Measurements from ENCODE around the gene NFATC2IP. TPM values are rescaled to one million over a fixed set of nuclear protein-coding genes. Genes with fewer than 3 reads are reported as not detected.
"Not testable (repeated sequence)": the region's sequence is repeated elsewhere in the genome, so short reads cannot be mapped to it uniquely, and the experiment has no call there.

NFATC2IP gene
- total RNA-seq, 2 experiments from 2014 or later: 96.7 TPM

DNA sequence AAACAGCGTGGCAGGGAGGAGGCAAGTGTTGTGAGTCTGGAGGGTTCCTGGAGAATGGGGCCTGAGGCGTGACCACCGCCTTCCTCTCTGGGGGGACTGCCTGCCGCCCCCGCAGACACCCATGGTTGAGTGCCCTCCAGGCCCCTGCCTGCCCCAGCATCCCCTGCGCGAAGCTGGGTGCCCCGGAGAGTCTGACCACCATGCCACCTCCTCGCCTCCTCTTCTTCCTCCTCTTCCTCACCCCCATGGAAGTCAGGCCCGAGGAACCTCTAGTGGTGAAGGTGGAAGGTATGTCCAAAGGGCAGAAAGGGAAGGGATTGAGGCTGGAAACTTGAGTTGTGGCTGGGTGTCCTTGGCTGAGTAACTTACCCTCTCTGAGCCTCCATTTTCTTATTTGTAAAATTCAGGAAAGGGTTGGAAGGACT, 18.9 kb upstream of the NFATC2IP start, which contains the start of gene CD19:
CD19 (plus strand) TSS at position 171 of the 425 bp plus-strand sequence; CDS start at position 201, 30 bp downstream.
- H3K4me1 Mint-ChIP-seq: peaks cover 22% of the 10 kb centered on the region
- no peak within 1 kb of the TSS for H3K4me3 Mint-ChIP-seq
- DNase-seq: no peak
- no peaks in the 10 kb centered on the region for H3K36me3 Mint-ChIP-seq (ENCODE audit: low read depth)
- no peaks in the 10 kb centered on the region for H3K27me3 Mint-ChIP-seq
- H3K27ac Mint-ChIP-seq: peak within 1 kb of the TSS; percentile 23
- no peaks in the 10 kb centered on the region for H3K9me3 Mint-ChIP-seq
- POLR2A ChIA-PET: no interaction called here
- CTCF ChIA-PET: interaction anchor here (0.8 to 2.7 kb wide), 2 partner anchors 10 to 13 kb away, joined by 3 to 15 read pairs; no protein-coding TSS in a partner anchor

DNA sequence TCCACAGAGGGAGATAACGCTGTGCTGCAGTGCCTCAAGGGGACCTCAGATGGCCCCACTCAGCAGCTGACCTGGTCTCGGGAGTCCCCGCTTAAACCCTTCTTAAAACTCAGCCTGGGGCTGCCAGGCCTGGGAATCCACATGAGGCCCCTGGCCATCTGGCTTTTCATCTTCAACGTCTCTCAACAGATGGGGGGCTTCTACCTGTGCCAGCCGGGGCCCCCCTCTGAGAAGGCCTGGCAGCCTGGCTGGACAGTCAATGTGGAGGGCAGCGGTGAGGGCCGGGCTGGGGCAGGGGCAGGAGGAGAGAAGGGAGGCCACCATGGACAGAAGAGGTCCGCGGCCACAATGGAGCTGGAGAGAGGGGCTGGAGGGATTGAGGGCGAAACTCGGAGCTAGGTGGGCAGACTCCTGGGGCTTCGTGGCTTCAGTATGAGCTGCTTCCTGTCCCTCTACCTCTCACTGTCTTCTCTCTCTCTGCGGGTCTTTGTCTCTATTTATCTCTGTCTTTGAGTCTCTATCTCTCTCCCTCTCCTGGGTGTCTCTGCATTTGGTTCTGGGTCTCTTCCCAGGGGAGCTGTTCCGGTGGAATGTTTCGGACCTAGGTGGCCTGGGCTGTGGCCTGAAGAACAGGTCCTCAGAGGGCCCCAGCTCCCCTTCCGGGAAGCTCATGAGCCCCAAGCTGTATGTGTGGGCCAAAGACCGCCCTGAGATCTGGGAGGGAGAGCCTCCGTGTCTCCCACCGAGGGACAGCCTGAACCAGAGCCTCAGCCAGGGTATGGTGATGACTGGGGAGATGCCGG, 18.2 kb upstream of the NFATC2IP start:
- Mint-ChIP-seq H3K27ac (no peak overlapping the region), H3K9me3 (no peaks in the 10 kb centered on the region), H3K4me3 (no peak overlapping the region), H3K27me3 (no peaks in the 10 kb centered on the region), H3K4me1 (peaks cover 22% of the 10 kb centered on the region), H3K36me3 (ENCODE audit: low read depth) (no peaks in the 10 kb centered on the region)
- no peak for DNase-seq
- ChIA-PET POLR2A (interaction anchor here (1.2 kb wide), 1 partner anchor 13 kb away, joined by 4 read pairs; no protein-coding TSS in a partner anchor), CTCF (interaction anchor here (2.7 kb wide), 1 partner anchor 12 kb away, joined by 15 read pairs; no protein-coding TSS in a partner anchor)

DNA sequence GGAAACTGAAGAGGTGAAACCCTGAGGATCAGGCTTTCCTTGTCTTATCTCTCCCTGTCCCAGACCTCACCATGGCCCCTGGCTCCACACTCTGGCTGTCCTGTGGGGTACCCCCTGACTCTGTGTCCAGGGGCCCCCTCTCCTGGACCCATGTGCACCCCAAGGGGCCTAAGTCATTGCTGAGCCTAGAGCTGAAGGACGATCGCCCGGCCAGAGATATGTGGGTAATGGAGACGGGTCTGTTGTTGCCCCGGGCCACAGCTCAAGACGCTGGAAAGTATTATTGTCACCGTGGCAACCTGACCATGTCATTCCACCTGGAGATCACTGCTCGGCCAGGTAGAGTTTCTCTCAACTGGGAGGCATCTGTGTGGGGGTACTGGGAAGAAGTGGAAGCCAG, 17.6 kb upstream of the NFATC2IP start:
- H3K9me3 Mint-ChIP-seq: no peaks in the 10 kb centered on the region
- CTCF ChIA-PET: interaction anchor here (2.7 kb wide), 1 partner anchor 12 kb away, joined by 15 read pairs; no protein-coding TSS in a partner anchor
- H3K27me3 Mint-ChIP-seq: no peaks in the 10 kb centered on the region
- no peak overlapping the region for H3K27ac Mint-ChIP-seq
- H3K4me1 Mint-ChIP-seq: peaks cover 25% of the 10 kb centered on the region
- POLR2A ChIA-PET: interaction anchor here (1.2 kb wide), 1 partner anchor 12 kb away, joined by 4 read pairs; no protein-coding TSS in a partner anchor
- DNase-seq: no peak
- no peaks in the 10 kb centered on the region for H3K36me3 Mint-ChIP-seq (ENCODE audit: low read depth)
- no peak overlapping the region for H3K4me3 Mint-ChIP-seq

- ChIA-PET CTCF (interaction anchor here (3.3 kb wide), 1 partner anchor 10 kb away, joined by 37 read pairs; no protein-coding TSS in a partner anchor), POLR2A (no interaction called here)
- Mint-ChIP-seq H3K27ac (no peak overlapping the region), H3K4me1 (peaks cover 24% of the 10 kb centered on the region), H3K27me3 (peaks cover 2% of the 10 kb centered on the region), H3K4me3 (no peak overlapping the region), H3K36me3 (ENCODE audit: low read depth) (no peaks in the 10 kb centered on the region), H3K9me3 (no peaks in the 10 kb centered on the region)
- DNase-seq: no peak
These were observed 15.4 kb upstream of the NFATC2IP start for GRCh38 chr16:28935346-28935745.

GRCh38 chr16:28935924-28936783, 14.6 kb upstream of the NFATC2IP start:
- no peak overlapping the region for H3K27ac Mint-ChIP-seq
- DNase-seq: peak; percentile 85
- no peaks in the 10 kb centered on the region for H3K36me3 Mint-ChIP-seq (ENCODE audit: low read depth)
- H3K4me3 Mint-ChIP-seq: peak overlapping the region; percentile 58
- POLR2A ChIA-PET: interaction anchor here (0.8 to 2.1 kb wide), 4 partner anchors 9 to 114 kb away, joined by 3 to 12 read pairs (median 6); partner anchors contain the start of genes ATXN2L and RABEP2
- H3K27me3 Mint-ChIP-seq: peaks cover 2% of the 10 kb centered on the region
- H3K4me1 Mint-ChIP-seq: peaks cover 16% of the 10 kb centered on the region
- CTCF ChIA-PET: interaction anchor here (0.6 to 3.3 kb wide), 5 partner anchors 9 to 113 kb away, joined by 3 to 37 read pairs (median 4); partner anchors contain the start of genes ATXN2L and NFATC2IP
- no peaks in the 10 kb centered on the region for H3K9me3 Mint-ChIP-seq

DNA sequence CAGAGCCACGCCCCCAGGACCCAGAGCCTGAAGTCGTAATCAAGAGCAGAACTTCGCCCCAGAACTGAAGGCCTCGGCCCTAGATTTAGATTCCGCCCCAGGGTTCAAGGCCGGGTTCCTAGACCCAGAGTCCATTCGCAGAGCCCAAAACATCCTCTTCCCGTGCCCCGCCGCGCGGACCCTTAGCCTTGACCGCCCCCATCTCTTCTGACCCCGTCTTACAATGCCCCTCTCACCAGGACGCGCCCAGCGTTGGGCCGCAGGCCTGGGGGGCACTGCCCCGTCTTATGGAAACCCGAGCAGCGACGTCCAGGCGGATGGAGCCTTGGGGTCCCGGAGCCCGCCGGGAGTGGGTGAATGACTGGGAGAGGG, 14.0 kb upstream of the NFATC2IP start:
- Mint-ChIP-seq H3K4me3 (peak overlapping the region; percentile 58), H3K9me3 (no peaks in the 10 kb centered on the region), H3K36me3 (ENCODE audit: low read depth) (no peaks in the 10 kb centered on the region), H3K27ac (no peak overlapping the region), H3K27me3 (peaks cover 2% of the 10 kb centered on the region), H3K4me1 (peaks cover 16% of the 10 kb centered on the region)
- CTCF ChIA-PET: interaction anchor here (0.6 to 3.3 kb wide), 5 partner anchors 8 to 114 kb away, joined by 3 to 37 read pairs (median 4); partner anchors contain the start of genes ATXN2L and NFATC2IP
- POLR2A ChIA-PET: interaction anchor here (0.8 to 2.1 kb wide), 4 partner anchors 8 to 114 kb away, joined by 3 to 12 read pairs (median 6); partner anchors contain the start of genes ATXN2L and RABEP2
- DNase-seq: no peak

DNA sequence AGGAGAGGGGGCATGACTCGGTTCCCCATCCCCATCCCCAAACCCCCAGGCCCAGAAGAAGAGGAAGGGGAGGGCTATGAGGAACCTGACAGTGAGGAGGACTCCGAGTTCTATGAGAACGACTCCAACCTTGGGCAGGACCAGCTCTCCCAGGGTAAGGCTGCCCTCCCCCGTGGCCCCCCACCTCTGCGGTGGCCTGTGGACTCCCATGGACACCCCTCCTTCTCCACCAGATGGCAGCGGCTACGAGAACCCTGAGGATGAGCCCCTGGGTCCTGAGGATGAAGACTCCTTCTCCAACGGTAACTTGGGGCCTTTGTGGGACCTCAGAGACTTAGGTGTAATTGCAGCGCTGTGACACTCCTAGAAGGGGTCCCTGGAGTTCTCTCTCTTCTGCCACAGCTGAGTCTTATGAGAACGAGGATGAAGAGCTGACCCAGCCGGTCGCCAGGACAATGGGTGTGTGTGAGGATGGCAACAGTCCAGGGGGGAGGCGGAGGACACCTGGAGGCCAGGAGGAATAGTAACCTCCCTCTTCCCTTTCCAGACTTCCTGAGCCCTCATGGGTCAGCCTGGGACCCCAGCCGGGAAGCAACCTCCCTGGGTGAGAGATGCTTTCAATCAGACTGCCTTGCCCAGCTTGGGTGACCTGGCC, 13.4 kb upstream of the NFATC2IP start:
- Mint-ChIP-seq H3K27me3 (peaks cover 2% of the 10 kb centered on the region), H3K4me1 (peaks cover 16% of the 10 kb centered on the region), H3K9me3 (no peaks in the 10 kb centered on the region), H3K36me3 (ENCODE audit: low read depth) (no peaks in the 10 kb centered on the region), H3K27ac (no peak overlapping the region), H3K4me3 (no peak overlapping the region)
- CTCF ChIA-PET: interaction anchor here (0.8 to 3.3 kb wide), 2 partner anchors 8 to 11 kb away, joined by 4 to 37 read pairs; no protein-coding TSS in a partner anchor
- POLR2A ChIA-PET: interaction anchor here (2.1 kb wide), 1 partner anchor 12 kb away, joined by 12 read pairs; the partner anchor contains the start of gene RABEP2
- no peak for DNase-seq

DNA sequence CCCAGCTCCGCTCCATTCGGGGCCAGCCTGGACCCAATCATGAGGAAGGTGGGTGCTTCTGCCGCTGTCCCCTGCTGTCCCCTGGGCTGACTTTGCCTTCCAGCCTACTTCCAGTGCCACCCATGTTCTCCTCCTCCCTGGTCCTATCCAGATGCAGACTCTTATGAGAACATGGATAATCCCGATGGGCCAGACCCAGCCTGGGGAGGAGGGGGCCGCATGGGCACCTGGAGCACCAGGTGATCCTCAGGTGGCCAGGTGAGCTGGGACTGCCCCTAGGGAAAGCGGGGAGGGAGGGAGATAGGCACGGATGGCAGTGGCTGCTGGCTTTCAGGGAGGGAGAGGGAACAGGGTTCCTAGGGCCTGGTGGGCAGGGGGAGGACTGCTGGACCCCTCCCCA, 12.0 kb upstream of the NFATC2IP start:
- DNase-seq: no peak
- Mint-ChIP-seq H3K9me3 (no peaks in the 10 kb centered on the region), H3K4me1 (peaks cover 17% of the 10 kb centered on the region), H3K27ac (no peak overlapping the region), H3K27me3 (peaks cover 2% of the 10 kb centered on the region), H3K36me3 (ENCODE audit: low read depth) (no peaks in the 10 kb centered on the region), H3K4me3 (no peak overlapping the region)
- ChIA-PET POLR2A (no interaction called here), CTCF (no interaction called here)

DNA sequence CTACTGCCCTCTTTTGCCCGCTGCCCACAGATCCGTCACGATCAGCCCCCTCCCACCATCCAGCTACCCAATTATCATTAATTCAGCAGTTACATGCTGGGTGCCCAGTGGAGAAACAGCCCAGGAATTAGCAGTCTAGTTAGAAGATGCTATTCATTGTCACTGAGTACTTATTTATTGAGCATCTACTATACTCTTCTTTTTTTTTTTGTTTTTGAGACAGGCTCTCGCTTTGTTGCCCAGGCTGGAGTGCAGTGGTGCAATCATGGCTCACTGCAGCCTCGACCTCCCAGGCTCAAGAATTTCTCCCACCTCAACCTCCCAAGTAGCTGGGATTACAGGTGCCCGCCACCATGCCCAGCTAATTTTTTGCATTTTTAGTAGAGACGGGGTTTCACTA, 10.9 kb upstream of the NFATC2IP start:
- H3K27me3 Mint-ChIP-seq; H3K4me3 Mint-ChIP-seq; DNase-seq; H3K36me3 Mint-ChIP-seq (ENCODE audit: low read depth); CTCF ChIA-PET; H3K9me3 Mint-ChIP-seq; H3K27ac Mint-ChIP-seq: not testable (repeated sequence)
- POLR2A ChIA-PET: interaction anchor here (1.0 to 1.2 kb wide), 2 partner anchors 11 to 15 kb away, joined by 3 to 5 read pairs; partner anchors contain the start of genes NFATC2IP and RABEP2
- peaks cover 22% of the 10 kb centered on the region for H3K4me1 Mint-ChIP-seq

GRCh38 chr16:28943281-28943680, 7.5 kb upstream of the NFATC2IP start:
- H3K36me3 Mint-ChIP-seq (ENCODE audit: low read depth): no peaks in the 10 kb centered on the region
- ChIA-PET CTCF (interaction anchor here (1.5 to 3.4 kb wide), 3 partner anchors 69 to 80 kb away, joined by 6 to 26 read pairs (median 20); partner anchors contain the start of gene SH2B1), POLR2A (interaction anchor here (0.9 to 2.8 kb wide), 4 partner anchors 17 to 97 kb away, joined by 3 to 10 read pairs (median 4); partner anchors contain the start of gene TUFM)
- peaks cover 2% of the 10 kb centered on the region for H3K27me3 Mint-ChIP-seq
- H3K4me3 Mint-ChIP-seq: no peak overlapping the region
- DNase-seq: no peak
- H3K4me1 Mint-ChIP-seq: peaks cover 23% of the 10 kb centered on the region
- no peaks in the 10 kb centered on the region for H3K9me3 Mint-ChIP-seq
- no peak overlapping the region for H3K27ac Mint-ChIP-seq

DNA sequence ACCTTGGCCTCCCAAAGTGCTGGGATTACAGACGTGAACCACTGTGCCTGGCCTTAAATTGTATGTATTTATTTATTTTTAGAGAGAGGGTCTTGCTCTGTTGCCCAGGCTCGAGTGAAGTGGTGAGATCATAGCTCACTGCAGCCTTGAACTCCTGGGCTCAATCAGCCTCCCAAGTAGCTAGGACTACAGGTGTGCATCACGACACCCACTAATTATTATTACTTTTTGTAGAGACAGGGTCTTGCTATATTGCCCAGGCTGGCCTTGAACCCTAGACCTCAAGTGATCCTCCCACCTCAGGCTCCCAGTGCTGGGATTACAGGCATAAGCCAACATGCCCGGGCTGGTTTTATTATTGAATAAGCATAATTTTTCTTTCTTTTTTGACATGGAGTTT, 4.1 kb upstream of the NFATC2IP start:
- Mint-ChIP-seq H3K4me3 (no peak overlapping the region), H3K27me3 (no peaks in the 10 kb centered on the region), H3K27ac (no peak overlapping the region), H3K36me3 (ENCODE audit: low read depth) (peaks cover 8% of the 10 kb centered on the region), H3K4me1 (peaks cover 35% of the 10 kb centered on the region), H3K9me3 (no peaks in the 10 kb centered on the region)
- ChIA-PET CTCF (interaction anchor here (2.8 kb wide), 1 partner anchor 17 kb away, joined by 20 read pairs; no protein-coding TSS in a partner anchor), POLR2A (interaction anchor here (1.0 kb wide), 1 partner anchor 124 kb away, joined by 4 read pairs; the partner anchor contains the start of gene ATXN2L)
- no peak for DNase-seq
